Stimulated activated CD8-positive, alpha-beta memory T cell treated with anti-CD3 and anti-CD28 coated beads, Interleukin-7, amount 100 ng/mL, for 24 hours (primary cell): ENCODE measurements around the gene GAB2.

Experiments used
- DNase-seq: peaks from one replicate; pipeline ENCODE4 v3.0.0-alpha.2; 2020; ENCODE audit warnings: low read depth

Gene GAB2

DNA sequence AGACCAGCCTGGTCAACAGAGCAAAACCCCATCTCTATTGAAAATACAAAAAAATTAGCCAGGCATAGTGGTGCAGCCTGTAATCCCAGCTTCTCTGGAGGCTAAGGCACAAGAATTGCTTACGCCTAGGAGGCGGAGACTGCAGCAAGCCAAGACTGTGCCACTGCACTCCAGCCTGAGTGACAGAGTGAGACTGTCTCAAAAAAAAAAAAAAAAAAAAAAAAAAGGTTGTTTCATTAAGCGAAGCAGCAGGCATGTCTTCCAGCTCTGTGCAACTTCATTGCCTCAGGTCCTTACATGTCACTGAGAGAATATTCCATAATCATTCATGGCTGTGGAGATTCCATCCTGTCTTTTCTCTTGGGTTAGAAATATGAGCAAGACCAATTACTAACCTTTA, 16.9 kb downstream of the GAB2 start:
- DNase-seq: no peak

DNA sequence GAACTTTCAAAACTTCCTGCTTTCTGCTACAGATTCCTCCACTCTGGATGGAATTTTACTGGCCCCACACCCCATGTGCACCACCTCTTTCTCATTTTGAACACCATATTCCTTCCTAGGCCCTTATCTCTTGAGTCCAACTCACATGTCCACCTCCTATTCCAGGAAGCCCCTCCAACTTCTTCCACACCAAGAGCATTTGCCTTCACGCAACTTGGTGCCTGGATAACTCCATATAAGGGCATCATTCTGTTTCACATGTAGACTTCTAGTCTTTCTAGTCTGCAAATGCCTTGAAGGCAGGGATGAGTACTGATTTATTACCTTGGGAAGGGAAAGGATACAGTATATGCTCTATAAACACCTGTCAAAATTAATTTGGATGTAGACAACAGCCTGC, 17.5 kb downstream of the GAB2 start:
- no peak for DNase-seq

- no peak for DNase-seq
These were observed 18.5 kb downstream of the GAB2 start for GRCh38 chr11:78399136-78399535.

GRCh38 chr11:78398715-78399114, 18.9 kb downstream of the GAB2 start:
- no peak for DNase-seq

DNA sequence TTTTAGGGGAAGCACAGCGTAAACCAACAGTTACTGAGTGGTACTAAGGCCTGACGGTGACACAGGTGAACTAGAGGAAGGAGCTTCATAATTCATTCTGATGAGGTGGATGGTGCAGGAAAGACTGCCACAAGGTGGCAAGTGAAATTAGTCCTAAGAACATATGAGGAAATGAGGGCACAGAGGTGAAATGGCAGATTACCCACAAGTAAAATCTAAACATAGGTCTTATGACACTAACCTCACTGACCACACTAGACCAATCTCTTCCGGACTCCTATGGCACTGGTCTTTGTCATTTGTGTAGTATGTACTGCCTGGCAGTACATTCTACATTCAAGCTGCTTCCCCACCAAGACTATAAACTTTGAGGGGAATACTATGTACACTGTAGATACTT, 20.2 kb downstream of the GAB2 start:
- DNase-seq: no peak

DNA sequence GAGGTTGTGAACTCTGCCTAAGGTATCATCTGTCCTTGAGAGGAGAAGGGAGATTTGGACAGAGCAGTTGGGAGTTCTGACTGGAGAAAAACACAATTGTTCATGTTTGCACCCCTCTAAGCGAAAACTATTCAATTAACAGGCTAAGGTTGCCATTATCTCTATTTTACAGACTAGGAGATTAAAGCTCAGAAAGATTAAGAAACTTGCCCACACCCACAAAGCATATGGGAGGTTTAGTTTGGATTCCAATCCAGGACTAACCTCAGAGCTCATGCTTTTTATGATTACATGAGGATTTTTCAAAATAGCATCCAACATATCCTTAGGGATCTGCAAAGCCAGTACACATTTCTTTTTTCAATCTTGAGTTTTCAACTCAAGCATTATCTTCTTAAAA, 22.0 kb downstream of the GAB2 start:
- no peak for DNase-seq

- no peak for DNase-seq
These were observed 24.8 kb downstream of the GAB2 start for GRCh38 chr11:78392854-78393253.

DNA sequence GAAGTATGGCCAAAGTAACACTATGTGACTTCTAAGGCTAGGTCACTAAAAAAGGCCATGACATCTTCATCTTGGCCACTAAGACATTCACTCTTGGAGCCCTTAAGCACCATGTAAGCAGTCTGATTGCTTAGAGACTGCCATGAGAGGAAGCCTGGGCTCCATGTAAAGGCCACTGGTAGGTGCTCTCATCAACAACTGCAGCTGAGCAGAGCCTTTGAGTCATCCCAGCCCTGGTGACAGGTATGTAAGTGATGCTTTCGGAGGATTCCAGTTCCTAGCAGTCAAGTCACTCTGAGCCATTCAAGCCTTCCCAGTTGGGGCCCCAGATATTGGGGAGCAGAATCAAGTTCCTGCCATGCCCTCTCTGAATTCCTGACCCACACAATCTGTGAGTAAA, 26.2 kb downstream of the GAB2 start:
- no peak for DNase-seq

- DNase-seq: no peak
These were observed 26.8 kb downstream of the GAB2 start for GRCh38 chr11:78390809-78391208.

DNA sequence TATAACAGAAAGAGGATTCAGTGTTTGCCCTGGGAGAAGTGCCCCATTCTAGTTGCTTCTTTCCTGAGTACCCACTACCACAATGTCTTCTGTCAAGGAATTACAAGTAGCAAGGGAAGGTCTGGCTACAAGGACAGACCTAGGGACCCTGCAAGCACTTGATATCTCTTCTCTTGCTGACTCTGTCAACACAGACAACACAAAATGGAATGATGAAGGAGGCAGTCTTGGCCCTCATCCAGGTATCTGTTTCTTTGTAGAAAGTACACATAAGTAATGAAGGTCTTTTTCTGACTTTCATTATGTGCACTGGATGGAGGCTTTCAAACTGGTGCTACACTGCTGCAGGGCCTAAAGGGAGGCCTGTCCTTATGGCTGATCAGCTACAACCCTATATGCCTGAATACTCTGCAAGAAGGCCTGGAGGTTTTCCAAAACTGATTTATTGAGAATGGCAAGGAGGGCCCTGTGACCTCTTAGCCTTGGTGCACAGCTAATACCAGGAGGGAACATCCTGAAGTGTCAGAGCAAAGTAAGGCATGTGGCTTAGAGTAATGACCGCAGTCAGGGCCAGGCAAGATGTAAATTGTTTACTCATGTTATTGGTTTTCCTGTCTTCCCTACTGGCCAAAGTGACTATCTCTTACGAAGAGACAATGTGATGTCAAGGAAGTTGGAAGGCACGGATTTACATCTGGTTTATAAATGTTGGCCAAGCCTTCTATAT, 31.2 kb downstream of the GAB2 start:
- DNase-seq: no peak

DNA sequence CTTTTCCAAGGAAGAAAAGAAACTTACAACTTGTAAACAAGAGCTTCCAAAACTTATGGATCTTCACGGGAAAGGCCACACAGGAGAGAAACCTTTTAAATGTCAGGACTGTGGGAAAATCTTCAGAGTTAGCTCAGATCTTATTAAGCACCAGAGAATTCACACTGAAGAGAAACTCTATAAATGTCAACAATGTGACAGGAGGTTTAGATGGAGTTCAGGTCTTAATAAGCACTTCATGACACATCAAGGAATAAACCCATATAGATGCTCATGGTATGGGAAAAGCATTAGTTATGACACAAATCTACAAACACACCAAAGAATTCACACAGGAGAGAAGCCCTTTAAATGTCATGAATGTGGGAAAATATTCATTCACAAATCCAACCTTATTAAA, 32.4 kb downstream of the GAB2 start:
- no peak for DNase-seq

- DNase-seq: no peak
These were observed 33.4 kb downstream of the GAB2 start for GRCh38 chr11:78384231-78384630.

DNA sequence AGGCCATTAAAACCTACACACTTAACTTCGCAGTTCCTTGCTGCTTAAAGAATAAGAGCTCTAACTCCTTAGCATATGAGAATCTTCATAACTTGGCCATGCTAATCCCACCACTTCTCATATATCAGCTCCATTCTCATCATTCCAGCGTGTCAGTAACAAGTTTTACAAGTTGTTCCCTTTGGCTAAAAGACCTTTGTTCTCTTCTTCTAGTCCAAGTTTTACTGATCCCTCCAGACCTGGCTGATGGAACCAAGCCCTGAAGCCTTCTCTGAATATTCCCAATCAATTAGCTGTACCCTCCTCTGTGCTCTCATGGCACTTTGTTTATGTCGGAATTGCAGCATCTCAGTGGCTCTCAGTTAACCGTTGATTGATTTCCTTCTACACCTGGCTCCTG, 35.8 kb downstream of the GAB2 start:
- DNase-seq: no peak

DNA sequence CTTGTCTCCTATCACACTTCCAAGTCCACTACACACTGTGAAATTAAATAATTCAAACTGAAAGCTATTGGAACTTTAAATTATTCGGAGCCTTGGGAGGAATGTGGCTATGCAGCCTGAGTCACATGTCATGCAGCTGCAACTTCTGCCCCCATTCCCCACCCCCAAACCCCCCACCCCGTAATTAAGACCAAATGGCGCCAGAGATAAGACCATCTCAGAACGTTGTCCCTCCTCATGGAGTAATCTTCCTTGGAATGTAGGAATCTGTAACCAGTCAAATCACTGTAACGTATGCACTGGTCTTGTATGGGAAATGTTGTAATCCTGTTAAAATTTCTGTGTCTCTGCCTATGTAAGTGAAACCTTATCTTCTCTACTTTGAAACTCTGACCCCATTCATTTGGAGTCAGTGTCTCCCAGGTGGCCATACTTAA, 37.0 kb downstream of the GAB2 start:
- no peak for DNase-seq

DNA sequence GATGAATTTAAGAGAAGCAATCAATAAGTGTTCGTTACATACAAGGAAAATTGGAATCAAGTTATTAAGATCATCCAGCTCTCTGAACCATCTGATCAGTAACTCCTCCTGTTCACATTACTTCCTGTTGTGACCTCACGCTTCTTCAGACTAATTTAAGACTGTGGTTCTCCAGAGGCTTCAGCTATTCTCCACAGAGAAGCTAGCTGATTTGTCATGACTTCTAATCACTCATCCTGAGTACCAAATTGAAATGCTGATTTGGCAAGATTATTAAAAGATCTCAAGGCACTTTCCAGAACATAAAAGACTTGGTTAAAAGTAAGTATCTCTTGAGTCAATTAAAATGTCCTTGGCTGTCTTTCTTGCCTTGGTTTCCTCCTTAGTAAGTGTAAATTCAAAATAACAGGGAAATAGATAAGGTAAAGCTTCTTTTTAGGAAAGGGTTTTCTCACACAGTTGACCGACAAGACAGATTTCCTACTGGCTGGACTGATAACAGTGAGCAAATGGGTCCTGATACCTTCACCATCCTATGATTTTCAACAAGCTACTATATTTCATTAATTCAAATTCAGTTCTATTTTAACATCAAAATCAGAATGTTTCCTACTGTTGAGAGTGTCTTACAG, 38.5 kb downstream of the GAB2 start:
- no peak for DNase-seq

- DNase-seq: no peak
These were observed 39.8 kb downstream of the GAB2 start for GRCh38 chr11:78377625-78378418.

DNA sequence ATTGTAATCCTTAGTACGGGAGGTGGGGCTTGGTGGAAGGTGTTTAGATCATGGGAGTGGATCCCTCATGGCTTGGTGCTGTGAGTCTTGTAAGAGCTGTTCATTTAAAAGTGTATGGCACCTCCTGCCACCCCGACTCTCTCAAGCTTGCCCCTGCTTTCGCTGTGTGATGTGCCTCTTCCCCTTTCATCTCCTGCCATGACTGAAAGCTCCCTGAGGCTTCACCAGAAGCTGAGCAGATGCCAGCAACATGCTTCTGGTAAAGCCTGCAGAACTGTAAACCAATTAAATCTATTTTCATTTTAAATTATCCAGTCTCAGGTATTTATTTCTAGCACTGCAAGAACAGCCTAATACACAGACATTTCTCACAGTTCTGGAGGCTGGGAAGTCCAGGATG, 40.8 kb downstream of the GAB2 start:
- DNase-seq: no peak

- no peak for DNase-seq
These were observed 42.7 kb downstream of the GAB2 start for GRCh38 chr11:78374917-78375316.

DNA sequence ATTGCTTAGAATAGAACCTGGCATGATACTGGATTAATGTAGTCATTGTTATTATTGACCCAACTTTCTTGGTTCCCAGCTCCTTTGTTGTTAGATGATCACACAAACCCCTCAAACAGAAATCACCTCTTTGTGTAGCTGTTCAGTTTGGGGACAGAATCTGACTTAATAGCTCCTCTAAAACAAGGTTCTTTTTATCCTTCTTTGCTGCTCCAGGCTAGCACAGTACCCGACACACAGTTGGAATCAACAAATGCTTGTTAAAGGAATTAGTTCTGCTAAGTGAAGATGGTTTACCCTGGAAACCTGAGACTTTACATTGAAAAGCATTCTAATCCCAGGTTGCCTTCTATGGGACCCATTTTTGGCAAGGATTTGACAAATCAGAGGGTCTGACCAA, 43.9 kb downstream of the GAB2 start:
- no peak for DNase-seq

DNA sequence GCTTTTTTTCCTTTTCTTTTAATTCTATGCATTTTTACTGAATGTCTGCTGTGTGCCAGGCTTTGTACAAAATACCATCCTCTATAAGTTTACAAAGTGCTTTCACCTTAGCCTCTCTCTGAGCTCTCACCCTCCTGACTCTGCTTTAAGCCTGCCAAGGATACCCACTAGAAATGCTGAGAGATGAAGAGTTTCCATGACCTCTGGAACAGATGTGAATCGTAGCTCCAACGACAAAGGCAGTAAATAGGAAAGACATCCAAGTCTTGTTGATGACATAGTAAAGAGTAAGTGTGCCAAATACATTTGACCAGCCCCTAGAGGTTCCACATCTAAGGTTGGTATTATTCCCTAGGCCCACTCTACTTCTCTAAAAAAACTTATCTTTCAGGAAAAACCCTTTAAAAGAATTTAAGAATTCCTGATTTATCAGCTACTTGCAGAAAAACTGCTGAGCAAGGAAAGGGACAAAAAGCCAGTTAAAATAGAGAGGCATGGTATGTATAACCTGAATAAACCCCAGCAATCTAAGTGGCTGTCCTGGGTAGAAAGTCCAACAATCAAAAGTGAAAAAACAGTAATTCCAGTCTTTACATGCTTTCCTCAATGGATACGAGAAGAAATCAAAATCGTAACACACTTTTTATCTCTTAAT, 45.4 kb downstream of the GAB2 start:
- DNase-seq: no peak

DNA sequence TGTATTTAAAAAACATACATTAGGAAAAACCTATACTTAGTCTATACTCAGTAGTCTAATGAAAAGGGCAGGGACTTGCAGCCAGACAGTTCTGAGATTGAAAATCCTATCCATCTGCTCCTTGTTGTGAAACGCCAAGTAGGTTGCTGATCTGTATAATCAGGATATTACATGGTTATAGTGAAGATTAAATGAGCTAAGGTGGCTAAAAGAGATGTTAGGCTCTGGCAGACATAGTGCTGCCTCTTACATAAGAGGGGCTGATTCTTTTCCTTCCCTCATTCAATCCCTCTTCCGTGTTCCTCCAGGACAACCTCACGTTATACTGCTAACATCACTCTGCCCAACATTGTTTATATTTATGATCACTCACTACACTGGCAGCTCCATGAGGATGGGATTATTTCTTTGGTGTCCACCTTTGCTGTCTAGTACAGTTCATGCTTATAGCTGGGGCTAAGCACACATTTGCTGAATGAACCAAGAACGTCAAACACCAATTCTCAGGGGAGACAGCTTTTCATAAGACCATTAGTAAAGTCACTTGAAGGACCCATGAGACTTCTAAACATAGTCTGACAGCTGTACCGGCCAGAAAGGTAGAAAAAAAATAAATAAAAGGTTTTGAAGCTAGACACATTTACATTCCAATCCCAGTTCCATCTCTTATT, 46.3 kb downstream of the GAB2 start:
- no peak for DNase-seq
